DMS53 (cell line): ENCODE measurements around the gene DCDC2.
"Not testable (repeated sequence)": the region's sequence is repeated elsewhere in the genome, so short reads cannot be mapped to it uniquely, and the experiment has no call there.

Source experiments
- DNase-seq: peaks from one replicate; lab custom pipeline; 2025; lab: John Stamatoyannopoulos, UW

The DCDC2 gene

DNA sequence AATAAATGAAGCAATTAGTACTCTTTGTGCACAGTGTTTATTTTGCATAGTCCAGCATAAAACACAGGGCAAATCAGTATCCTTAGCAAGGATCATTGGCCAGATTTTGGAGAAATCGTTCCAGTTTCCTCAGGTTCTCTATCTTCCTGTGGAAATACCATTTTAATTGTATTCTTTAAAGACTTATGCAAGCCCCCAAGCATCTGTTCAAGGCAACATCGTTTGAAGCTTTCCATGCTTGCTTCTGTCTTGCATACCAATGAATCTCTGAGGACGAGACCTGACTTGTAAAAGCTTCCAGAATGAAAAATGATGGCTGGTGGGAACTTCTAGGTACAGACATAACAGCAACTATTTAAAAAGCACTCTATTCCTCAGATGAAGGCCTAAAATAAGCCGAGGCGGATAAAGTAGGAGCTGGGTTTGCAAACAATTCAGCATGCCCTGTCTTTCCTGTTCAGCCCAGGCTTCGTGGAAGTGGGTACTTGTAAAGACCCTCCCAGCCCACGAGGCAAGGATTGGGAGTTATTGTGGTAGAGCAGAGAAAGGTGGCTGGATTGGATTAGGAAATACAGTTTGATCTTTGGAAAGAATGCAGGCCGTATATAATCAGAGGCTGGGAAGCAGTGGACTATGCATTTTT, 210.2 kb downstream of the DCDC2 start:
- DNase-seq = no peak

DNA sequence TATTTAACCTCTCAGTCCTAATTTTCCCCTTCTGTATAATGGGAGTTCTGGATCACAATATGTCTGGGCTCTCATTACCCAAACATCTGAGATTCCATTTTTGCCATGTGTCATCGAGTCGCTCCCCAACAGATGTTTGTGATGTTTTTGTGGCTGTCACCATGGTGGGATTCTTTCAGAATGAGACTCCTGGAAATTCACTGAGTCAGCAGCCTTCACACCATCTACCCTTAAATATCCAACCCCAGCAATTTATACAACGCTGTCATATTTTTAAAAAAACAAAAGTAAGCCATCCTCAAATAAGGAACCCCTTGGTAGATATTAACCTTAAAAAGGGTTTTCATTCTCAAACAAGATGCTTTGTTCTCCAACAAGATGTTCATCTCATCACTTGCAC, 211.0 kb downstream of the DCDC2 start:
- DNase-seq = no peak

- no peak for DNase-seq
These were observed 212.1 kb downstream of the DCDC2 start for GRCh38 chr6:24145690-24146131.

DNA sequence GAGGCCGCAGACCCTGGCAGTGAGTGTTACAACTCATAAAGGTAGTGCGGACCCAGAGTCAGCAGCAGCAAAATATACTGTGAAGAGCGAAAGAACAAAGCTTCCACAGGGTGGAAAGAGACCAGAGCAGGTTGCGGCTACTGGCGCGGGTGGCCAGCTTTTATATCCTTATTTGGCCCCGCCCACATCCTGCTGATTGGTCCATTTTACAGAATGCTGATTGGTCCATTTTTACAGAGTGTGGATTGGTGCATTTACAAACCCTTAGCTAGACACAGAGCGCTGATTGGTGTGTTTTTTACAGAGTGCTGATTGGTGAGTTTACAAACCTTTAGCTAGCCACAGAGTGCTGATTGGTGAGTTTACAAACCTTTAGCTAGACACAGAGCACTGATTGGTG, 215.1 kb downstream of the DCDC2 start:
- not testable (repeated sequence) for DNase-seq

GRCh38 chr6:24140591-24140990, 217.3 kb downstream of the DCDC2 start:
- no peak for DNase-seq

- DNase-seq = no peak
These were observed 218.2 kb downstream of the DCDC2 start for GRCh38 chr6:24139639-24140038.

DNA sequence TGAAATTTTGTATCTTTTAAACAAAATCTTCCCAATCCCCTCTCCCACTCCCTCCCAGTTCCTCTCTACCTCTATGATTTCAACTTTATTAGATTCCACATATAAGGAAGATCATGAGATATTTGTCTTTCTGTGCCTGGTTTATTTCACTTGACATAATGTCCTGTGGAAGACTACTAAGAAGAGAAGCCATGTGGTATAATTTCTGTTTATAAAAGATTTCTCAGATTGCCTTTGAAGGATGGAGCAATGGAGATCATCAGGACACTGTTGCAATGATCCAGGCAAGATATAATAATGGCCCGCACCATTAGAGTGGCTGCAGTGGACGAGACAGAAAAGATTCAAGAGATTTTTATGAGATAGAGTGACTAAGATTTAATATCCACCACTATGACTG, 218.8 kb downstream of the DCDC2 start:
- no peak for DNase-seq

GRCh38 chr6:24131751-24132150, 226.1 kb downstream of the DCDC2 start:
- DNase-seq = no peak

DNA sequence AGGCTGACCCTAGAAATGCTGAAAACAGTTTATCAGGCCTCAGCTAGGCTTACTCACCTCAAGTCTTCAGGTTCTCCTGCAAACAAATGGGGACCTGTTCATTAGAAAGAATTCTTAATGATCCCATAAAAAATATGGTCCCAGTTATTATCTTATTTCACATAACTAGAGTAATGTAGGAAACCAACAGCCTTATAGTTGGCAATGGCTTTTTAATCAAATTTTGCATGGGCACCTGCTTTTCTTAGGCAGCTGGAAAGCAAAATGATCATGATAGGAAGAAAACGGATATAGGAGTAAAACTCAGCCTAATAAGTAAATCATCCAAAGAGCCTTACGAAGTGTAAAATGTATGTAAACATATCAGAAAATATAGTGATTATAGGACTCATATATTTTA, 230.5 kb downstream of the DCDC2 start:
- DNase-seq = no peak

DNA sequence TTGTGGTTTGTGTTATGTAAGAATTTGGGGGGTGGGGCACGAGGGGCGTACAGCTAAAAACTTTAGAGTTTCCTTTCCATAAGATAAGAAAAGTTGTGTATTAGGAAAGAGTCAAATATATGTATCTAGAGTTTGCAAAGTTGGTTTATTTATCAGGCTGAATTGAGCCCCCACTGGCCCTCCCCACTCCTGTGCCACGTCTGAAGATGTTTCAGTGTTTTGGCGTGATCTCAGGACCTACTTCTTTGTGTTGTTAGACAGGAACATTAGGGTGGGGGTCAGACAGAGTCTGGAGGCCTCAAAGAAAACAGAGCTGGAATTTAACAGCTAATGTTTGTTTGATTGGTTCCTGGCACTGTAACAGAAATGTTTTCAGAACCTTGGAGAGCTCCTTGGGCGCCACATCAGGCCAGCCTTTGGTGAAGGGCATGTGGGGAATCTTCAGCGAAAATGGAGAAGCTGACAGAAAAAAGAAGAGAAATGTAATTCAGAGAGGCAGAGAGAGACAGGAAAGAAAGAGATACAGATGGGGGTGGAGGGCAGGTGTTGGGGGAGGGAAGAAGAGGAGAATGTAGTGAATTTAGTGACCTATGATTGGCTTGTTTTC, 231.2 kb downstream of the DCDC2 start:
- DNase-seq = peak; percentile 61

GRCh38 chr6:24125980-24126379, 231.9 kb downstream of the DCDC2 start, which contains the start of gene NRSN1:
NRSN1 (plus strand) TSS chr6:24126215; CDS start chr6:24134328, 8,113 bp downstream.
- DNase-seq = peak; percentile 91

DNA sequence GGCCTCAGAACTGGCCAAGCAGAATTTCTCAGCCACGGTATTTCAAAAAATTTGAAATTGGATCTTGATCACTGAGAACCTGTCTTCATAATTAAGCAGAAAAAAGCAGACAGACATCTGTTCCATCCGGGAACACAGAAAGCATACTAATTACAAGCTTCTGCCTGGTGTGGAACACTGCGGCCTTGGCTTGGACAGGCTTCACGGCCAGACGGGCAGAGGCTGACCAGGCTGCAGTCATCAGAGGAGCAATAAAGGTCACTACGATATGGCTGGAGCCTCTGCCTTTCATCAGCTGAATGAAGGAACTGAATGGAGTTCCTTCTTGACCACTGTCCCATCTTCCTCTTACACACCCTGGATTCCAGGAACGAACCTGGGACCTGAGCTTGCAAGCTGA, 235.7 kb downstream of the DCDC2 start:
- DNase-seq = peak; percentile 27
